Vagina (tissue), 2 donors: ENCODE data around the gene GSTO1. TPM values are rescaled to one million over a fixed set of nuclear protein-coding genes. Genes with fewer than 3 reads are reported as not detected.
A peak's percentile ranks its signal among the peaks of the same experiment; 100 is the strongest.

ENCODE experiments used
- DNase-seq, 2 donors: peaks; one replicate each; pipeline ENCODE4 v3.0.0-alpha.2; 2017; ENCODE audit errors: extremely low spot score in 2 of 2
- H3K27ac ChIP-seq: fragments of 200-600 bp; sonication (generic); one replicate; pipeline ENCODE4 v1.5.1; 2019
- H3K27me3 ChIP-seq: fragments of 200-600 bp; sonication (generic); one replicate; pipeline ENCODE4 v1.5.1; 2019
- H3K36me3 ChIP-seq, 2 donors: fragments of 200-600 bp; sonication (generic); one replicate each; pipeline ENCODE4 v1.5.1; 2017 to 2019
- H3K4me1 ChIP-seq: fragments of 200-600 bp; sonication (generic); one replicate; pipeline ENCODE4 v1.5.1; 2019
- H3K4me3 ChIP-seq, 2 donors: fragments of 200-600 bp; sonication (generic); 1 replicate in 1 of 2; 2 replicates in 1 of 2; pipeline ENCODE4 v1.5.1; 2016 to 2019
- H3K9me3 ChIP-seq: fragments of 200-600 bp; sonication (generic); one replicate; pipeline ENCODE4 v1.5.1; 2019
- POLR2A ChIP-seq, 2 donors: fragments of 450-650 bp; IDR thresholded peaks; one replicate each; pipeline ENCODE4 v1.6.1; 2017; ENCODE audit warnings: antibody characterized with exemption in 2 of 2, mild to moderate bottlenecking in 2 of 2, moderate library complexity in 2 of 2
- POLR2AphosphoS5 ChIP-seq, 2 donors: sonication (generic); formaldehyde crosslinking; IDR thresholded peaks; one replicate each; pipeline ENCODE4 v1.9.0; 2017; ENCODE audit warnings: antibody characterized with exemption in 2 of 2, mild to moderate bottlenecking in 2 of 2, low read depth in 1 of 2; ENCODE audit not compliant: insufficient read depth in 1 of 2
- intact Hi-C: fragments of 100-400 bp; cut with DNase I; formaldehyde crosslinking; loops from one replicate; pipeline ENCODE4 v1.15.1; 2023
- total RNA-seq: library from RNA; depleted of rRNA; stranded (reverse); fragments of >200 nt; gene quantifications from one replicate; pipeline ENCODE4 v1.2.3, GENCODE V29; 2016
- TF ChIP-seq, protein P1 (sequence below), 3 experiments: fragments of 450-650 bp in 2 of 3; fragments of 200-600 bp in 1 of 3; sonication (generic) in 1 of 3; IDR thresholded peaks; one replicate each; pipeline ENCODE4 v1.5.1; 2017 to 2019; ENCODE audit warnings: antibody characterized with exemption in 3 of 3, mild to moderate bottlenecking in 2 of 3, moderate library complexity in 2 of 3

Gene GSTO1
- total RNA-seq, result 69.5 TPM

DNA sequence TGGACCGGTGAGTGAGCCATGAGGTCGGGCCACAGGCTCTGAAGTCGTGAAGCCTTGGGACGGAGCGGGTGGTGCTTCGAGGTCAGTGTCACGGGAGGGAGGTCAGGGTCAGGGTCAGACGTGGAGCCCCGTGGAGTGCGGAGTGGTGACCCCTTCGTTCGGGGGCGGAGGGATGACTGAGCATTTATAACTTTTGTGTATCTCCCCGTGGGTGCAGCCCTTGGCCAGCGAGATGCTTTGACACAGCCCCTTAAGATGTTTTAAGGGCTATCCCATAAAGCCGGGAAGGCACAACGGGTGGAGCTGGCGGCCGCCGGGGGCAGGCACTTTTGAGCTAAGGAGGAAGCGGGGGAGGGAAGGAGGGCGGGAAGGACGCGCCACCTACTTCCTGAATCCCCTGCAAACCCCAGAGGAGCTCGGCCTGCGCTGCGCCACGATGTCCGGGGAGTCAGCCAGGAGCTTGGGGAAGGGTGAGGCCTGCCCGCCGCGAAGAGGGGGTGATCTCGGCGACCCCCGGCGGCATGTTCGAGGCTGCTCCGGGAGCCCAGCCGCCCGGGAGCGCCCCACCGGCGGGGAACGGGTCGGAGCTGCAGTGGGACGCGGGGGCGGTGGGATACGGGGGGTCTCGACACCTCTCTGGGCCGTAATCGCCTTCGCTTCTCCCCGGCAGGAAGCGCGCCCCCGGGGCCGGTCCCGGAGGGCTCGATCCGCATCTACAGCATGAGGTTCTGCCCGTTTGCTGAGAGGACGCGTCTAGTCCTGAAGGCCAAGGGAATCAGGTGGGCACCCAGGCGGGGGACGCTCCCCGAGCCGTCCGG, at the start of gene GSTO1:
GSTO1 (plus strand) TSS at position 400 of the 818 bp plus-strand sequence; CDS start at position 437, 37 bp downstream.
- Histone ChIP-seq H3K4me3 (peak within 1 kb of the TSS; percentile 97 to 98), H3K9me3 (no peaks in the 10 kb centered on the region), H3K27me3 (no peaks in the 10 kb centered on the region), H3K4me1 (peaks cover 51% of the 10 kb centered on the region), H3K36me3 (peaks cover 0 to 22% of the 10 kb centered on the region in 2 donors), H3K27ac (peak within 1 kb of the TSS; percentile 98)
- peak in 1 of 2 donors; percentile 89 for DNase-seq
- intact Hi-C loops, result no loop called here
- TF ChIP-seq POLR2AphosphoS5 (IDR thresholded peaks at IDR 0.05; ENCODE audit: insufficient read depth in 1 of 2, low read depth in 1 of 2) (peak; percentile 37 to 97), POLR2A (IDR thresholded peaks at IDR 0.05) (peak in 1 of 2 donors; percentile 87)
- TF ChIP-seq, protein P1, sequence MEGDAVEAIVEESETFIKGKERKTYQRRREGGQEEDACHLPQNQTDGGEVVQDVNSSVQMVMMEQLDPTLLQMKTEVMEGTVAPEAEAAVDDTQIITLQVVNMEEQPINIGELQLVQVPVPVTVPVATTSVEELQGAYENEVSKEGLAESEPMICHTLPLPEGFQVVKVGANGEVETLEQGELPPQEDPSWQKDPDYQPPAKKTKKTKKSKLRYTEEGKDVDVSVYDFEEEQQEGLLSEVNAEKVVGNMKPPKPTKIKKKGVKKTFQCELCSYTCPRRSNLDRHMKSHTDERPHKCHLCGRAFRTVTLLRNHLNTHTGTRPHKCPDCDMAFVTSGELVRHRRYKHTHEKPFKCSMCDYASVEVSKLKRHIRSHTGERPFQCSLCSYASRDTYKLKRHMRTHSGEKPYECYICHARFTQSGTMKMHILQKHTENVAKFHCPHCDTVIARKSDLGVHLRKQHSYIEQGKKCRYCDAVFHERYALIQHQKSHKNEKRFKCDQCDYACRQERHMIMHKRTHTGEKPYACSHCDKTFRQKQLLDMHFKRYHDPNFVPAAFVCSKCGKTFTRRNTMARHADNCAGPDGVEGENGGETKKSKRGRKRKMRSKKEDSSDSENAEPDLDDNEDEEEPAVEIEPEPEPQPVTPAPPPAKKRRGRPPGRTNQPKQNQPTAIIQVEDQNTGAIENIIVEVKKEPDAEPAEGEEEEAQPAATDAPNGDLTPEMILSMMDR (IDR thresholded peaks at IDR 0.05), result no peak

- Histone ChIP-seq H3K9me3 (no peaks in the 10 kb centered on the region), H3K36me3 (no peaks in the 10 kb centered on the region), H3K27ac (no peak overlapping the region), H3K27me3 (no peaks in the 10 kb centered on the region), H3K4me3 (no peak overlapping the region), H3K4me1 (no peaks in the 10 kb centered on the region)
- no peak for DNase-seq
- TF ChIP-seq POLR2AphosphoS5 (IDR thresholded peaks at IDR 0.05; ENCODE audit: insufficient read depth in 1 of 2, low read depth in 1 of 2), result no peak
- TF ChIP-seq POLR2A (IDR thresholded peaks at IDR 0.05), result no peak
- TF ChIP-seq, protein P1 (IDR thresholded peaks at IDR 0.05), result no peak
- intact Hi-C loops, result no loop called here
Measured at GRCh38 chr10:104208730-104209129, 46.0 kb upstream of the GSTO1 start.

DNA sequence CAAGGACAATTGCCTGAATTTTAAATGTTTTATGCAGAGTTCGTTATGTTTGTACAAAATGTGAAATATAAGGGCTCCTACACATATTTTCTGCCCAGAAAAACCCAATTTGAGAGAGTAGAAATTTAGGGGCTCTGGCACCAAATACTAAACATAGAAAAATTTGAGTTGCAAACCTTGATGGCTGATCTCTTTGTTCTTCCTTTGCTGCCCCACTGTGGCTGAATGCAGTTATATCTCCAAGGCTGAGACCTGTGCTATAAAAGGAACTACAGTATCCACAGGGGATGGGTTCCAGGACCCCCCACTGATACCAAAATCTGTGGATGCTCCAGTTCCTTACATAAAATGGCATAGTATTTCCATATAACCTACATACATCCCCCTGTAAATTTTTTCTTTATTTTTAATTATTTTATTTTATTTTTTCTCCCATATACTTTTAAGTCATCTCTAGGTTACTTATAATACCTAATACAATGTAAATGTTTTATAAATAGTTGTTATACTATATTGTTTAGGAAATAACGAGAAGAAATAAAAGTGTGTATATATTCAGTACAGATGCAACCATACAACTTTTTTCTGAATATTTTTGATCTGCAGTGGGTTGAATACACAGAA, 45.0 kb upstream of the GSTO1 start:
- Histone ChIP-seq H3K9me3 (no peaks in the 10 kb centered on the region), H3K4me3 (no peak overlapping the region), H3K4me1 (no peaks in the 10 kb centered on the region), H3K27ac (no peak overlapping the region), H3K27me3 (no peaks in the 10 kb centered on the region), H3K36me3 (no peaks in the 10 kb centered on the region)
- DNase-seq, result no peak
- TF ChIP-seq, protein P1 (IDR thresholded peaks at IDR 0.05), result peak in 2 of 3 experiments; percentile 8 to 27
- no peak for TF ChIP-seq POLR2A (IDR thresholded peaks at IDR 0.05)
- intact Hi-C loops, result no loop called here

DNA sequence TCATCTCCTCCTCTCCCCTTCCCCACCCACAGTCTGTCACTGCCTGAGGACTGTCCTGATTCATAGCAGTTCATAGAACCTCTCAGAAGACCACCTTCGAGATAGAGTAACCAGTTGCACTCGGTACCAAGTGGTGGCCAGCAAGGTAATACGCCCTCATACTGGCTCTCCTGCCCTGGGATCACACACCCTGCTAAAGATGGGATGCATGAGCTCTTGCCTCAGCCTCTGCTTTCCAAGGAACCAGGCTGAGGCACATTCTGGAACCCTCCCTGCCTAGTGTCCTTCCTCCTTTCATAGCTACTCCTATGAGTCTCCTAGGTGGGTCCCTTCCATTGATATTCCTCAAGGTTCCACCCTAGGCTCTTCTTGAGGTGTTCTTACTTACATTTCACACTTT, 38.1 kb upstream of the GSTO1 start:
- Histone ChIP-seq H3K4me1 (no peaks in the 10 kb centered on the region), H3K27me3 (no peaks in the 10 kb centered on the region), H3K27ac (no peak overlapping the region), H3K4me3 (no peak overlapping the region), H3K36me3 (no peaks in the 10 kb centered on the region), H3K9me3 (no peaks in the 10 kb centered on the region)
- intact Hi-C loops, result no loop called here
- DNase-seq, result no peak
- TF ChIP-seq, protein P1 (IDR thresholded peaks at IDR 0.05), result no peak
- TF ChIP-seq POLR2AphosphoS5 (IDR thresholded peaks at IDR 0.05; ENCODE audit: insufficient read depth in 1 of 2, low read depth in 1 of 2) (no peak), POLR2A (IDR thresholded peaks at IDR 0.05) (no peak)

DNA sequence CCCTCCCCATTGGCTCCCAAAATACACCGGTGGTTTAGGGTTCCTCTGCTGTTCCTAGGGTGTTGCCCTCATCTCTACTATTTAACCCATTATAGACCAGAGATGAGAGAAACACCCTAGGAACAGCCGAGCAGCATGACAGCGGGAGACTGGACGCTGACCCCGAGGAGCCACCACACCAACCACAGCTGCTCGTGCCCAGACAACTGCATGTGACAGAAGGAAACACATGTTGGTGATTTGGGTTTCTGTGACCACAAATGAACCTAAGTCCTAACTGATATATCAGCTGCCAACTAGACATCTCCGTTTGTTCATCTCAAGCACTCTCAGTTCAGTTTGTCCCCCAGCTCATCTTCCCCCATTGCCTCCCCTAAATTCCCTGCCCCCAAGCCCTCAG, 35.9 kb upstream of the GSTO1 start:
- H3K27me3 ChIP-seq, result no peaks in the 10 kb centered on the region
- intact Hi-C loops, result no loop called here
- no peaks in the 10 kb centered on the region for H3K4me1 ChIP-seq
- DNase-seq, result no peak
- no peak overlapping the region for H3K27ac ChIP-seq
- no peaks in the 10 kb centered on the region for H3K36me3 ChIP-seq
- H3K9me3 ChIP-seq, result no peaks in the 10 kb centered on the region
- TF ChIP-seq POLR2A (IDR thresholded peaks at IDR 0.05) (no peak), POLR2AphosphoS5 (IDR thresholded peaks at IDR 0.05; ENCODE audit: insufficient read depth in 1 of 2, low read depth in 1 of 2) (no peak)
- TF ChIP-seq, protein P1 (IDR thresholded peaks at IDR 0.05), result no peak
- no peak overlapping the region for H3K4me3 ChIP-seq
